ENCODE measurements around the gene C20orf144.
A peak's percentile ranks its signal among the peaks of the same experiment; 100 is the strongest.

Gene C20orf144

DNA sequence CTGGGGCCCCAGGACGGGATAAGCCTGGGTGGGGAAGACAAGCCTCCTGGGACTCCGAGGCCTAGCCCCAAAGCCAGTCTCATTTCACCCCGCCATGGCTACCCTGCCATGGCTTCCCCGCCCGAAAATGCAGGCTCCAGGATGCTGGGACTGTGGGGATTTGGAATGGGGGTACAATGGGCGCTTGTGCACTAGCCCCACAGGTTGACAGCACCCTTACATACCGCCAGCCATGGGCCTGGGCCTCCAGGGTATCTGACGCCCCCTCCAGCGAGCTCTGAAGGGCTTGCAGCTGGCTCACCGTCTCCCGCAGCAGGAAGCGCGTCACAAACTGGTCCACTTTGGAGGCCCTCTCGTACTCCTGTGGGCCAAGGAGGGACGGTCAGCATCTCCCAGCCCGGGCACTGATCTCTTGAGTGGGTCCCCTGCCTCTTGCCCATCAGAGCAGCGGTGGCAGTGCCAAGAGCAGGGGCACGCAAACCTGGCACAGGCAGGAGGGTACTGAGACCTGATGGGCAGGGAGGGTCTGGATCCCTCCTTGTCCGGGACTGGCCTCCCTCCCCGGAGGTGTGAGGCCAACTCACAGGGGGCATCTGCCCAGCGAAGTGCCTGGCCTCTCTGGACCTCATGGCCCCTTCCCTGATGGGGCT is 2.0 kb upstream of the C20orf144 start:
- Histone ChIP-seq H3K4me1 (ENCODE audit: control insufficient read depth, insufficient read depth, low read length) (peaks cover 28% of the 10 kb centered on the region), H3K4me3 (ENCODE audit: low read length) (no peak overlapping the region), H3K36me3 (ENCODE audit: control insufficient read depth, insufficient read depth, low read length) (no peaks in the 10 kb centered on the region), H3K9ac (ENCODE audit: low read length) (no peak overlapping the region), H3K27me3 (ENCODE audit: control insufficient read depth, insufficient read depth, low read length) (no peaks in the 10 kb centered on the region), H3K9me3 (ENCODE audit: control insufficient read depth, low read length) (no peaks in the 10 kb centered on the region)

GRCh38 chr20:33660685-33661058 is 1.5 kb upstream of the C20orf144 start:
- peaks cover 27% of the 10 kb centered on the region for H3K4me1 ChIP-seq (ENCODE audit: control insufficient read depth, insufficient read depth, low read length)
- H3K9me3 ChIP-seq (ENCODE audit: control insufficient read depth, low read length) = no peaks in the 10 kb centered on the region
- H3K36me3 ChIP-seq (ENCODE audit: control insufficient read depth, insufficient read depth, low read length) = no peaks in the 10 kb centered on the region
- H3K9ac ChIP-seq (ENCODE audit: low read length) = no peak overlapping the region
- no peaks in the 10 kb centered on the region for H3K27me3 ChIP-seq (ENCODE audit: control insufficient read depth, insufficient read depth, low read length)
- no peak overlapping the region for H3K4me3 ChIP-seq (ENCODE audit: low read length)

DNA sequence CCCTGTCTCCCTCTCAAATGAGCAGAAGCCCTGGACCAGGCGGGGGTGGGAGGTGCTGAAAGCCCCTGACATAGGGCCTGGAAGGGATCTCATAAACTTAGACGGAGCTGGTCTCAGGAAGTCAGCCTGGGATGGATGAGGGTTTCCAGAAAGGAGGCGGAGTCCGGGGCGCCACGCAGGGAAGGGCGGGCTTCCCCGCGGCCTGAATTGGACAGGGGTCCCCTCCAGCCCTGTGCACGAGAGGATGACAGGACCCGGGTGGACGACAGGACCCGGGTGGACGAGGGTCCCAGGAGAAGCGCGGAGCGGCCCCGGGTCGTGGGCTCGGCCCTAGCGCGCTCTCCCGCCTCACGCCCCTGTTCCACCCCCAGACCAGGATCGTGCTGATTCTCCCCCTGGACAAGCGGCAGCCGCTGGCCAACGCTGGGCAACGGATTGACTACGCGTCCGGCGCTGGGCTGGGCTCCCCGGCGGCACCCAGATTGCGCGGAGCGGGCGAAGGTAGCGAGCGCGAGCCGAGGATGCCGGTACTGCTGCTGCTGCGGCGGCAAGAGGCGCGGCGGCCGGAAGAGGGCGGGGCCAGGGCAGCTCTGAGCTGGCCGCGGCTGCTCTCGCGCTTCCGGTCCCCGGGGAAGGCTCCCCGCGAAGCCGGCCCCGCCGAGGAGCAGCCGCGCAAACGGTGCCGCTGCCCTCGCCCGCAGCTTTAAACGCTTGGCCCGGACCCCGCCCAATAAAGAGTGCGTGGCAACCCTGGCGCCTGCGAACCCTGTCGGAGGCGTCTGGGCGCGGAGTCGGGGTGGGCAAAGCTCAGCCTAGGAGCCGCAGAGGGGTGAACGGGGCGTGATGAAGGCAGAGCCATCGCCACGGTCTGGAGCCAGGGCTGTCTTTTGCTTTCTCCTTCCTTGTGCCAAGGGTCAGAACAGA is 1.3 kb downstream of the C20orf144 start:
- H3K4me3 ChIP-seq (ENCODE audit: low read length) = peak overlapping the region; percentile 62
- no peaks in the 10 kb centered on the region for H3K27me3 ChIP-seq (ENCODE audit: control insufficient read depth, insufficient read depth, low read length)
- no peaks in the 10 kb centered on the region for H3K9me3 ChIP-seq (ENCODE audit: control insufficient read depth, low read length)
- H3K9ac ChIP-seq (ENCODE audit: low read length) = peak overlapping the region; percentile 86
- no peaks in the 10 kb centered on the region for H3K36me3 ChIP-seq (ENCODE audit: control insufficient read depth, insufficient read depth, low read length)
- H3K4me1 ChIP-seq (ENCODE audit: control insufficient read depth, insufficient read depth, low read length) = peaks cover 31% of the 10 kb centered on the region

DNA sequence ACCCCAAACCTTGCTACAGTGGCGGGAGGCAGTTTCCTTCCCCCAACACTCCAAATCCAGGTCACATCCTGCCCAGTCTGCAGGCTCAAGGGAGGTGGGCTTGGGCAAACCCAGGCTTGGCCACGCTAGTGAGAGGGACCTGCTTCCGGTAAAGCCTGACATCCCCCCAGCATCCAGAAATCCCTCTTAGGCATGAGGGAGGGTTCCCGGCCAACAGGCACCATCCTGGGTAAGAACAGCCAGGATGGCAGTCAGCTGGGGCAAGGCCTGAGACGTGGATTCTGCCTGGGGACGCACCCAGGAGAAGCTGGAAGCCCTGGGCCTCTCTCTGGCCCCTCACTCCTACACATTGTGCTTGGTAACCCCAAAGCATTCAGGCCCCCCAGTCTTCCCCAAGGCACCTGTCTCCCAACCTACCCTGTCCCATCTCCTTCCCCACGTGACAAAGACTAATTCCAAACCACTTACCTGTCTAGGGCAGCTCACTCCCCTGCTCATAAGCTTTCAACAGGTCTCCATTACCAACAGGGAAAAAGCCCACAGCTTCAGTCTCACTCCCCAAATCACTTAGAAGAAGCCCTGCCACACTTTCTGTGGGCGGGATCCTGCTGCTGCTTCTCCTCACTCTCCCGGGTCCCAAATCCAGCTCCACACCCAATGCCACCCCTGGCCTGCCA is 2.1 kb downstream of the C20orf144 start:
- peaks cover 31% of the 10 kb centered on the region for H3K4me1 ChIP-seq (ENCODE audit: control insufficient read depth, insufficient read depth, low read length)
- H3K4me3 ChIP-seq (ENCODE audit: low read length) = peak overlapping the region; percentile 62
- H3K27me3 ChIP-seq (ENCODE audit: control insufficient read depth, insufficient read depth, low read length) = no peaks in the 10 kb centered on the region
- H3K9ac ChIP-seq (ENCODE audit: low read length) = peak overlapping the region; percentile 86
- no peaks in the 10 kb centered on the region for H3K9me3 ChIP-seq (ENCODE audit: control insufficient read depth, low read length)
- no peaks in the 10 kb centered on the region for H3K36me3 ChIP-seq (ENCODE audit: control insufficient read depth, insufficient read depth, low read length)

DNA sequence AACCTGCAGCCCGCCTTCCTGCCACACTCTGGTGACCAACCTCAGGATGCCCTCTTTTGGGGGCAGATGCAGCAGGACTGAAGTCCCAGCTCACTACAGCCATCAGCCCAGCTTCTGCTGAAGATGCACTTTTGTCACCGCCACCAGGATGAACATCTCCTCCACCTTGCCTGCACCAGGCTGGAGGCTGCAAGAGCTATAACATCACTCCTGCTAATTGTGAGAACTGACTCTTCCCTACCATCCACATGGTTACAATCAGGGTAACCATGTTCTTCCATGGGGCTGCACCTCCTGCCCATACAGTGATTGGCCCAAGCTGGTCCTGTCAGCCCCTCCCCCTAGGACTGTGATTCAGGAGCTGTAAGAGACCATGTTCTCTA is 2.6 kb downstream of the C20orf144 start:
- no peaks in the 10 kb centered on the region for H3K36me3 ChIP-seq (ENCODE audit: control insufficient read depth, insufficient read depth, low read length)
- no peak overlapping the region for H3K9ac ChIP-seq (ENCODE audit: low read length)
- H3K4me3 ChIP-seq (ENCODE audit: low read length) = no peak overlapping the region
- H3K4me1 ChIP-seq (ENCODE audit: control insufficient read depth, insufficient read depth, low read length) = peaks cover 31% of the 10 kb centered on the region
- H3K9me3 ChIP-seq (ENCODE audit: control insufficient read depth, low read length) = no peaks in the 10 kb centered on the region
- no peaks in the 10 kb centered on the region for H3K27me3 ChIP-seq (ENCODE audit: control insufficient read depth, insufficient read depth, low read length)

GRCh38 chr20:33666293-33667244 is 4.4 kb downstream of the C20orf144 start, which contains the start of gene ACTL10:
Gene ACTL10, plus strand, starts transcription at chr20:33666943. Its CDS starts 555 bp downstream, at chr20:33667498.
- peaks cover 7% of the 10 kb centered on the region for H3K36me3 ChIP-seq (ENCODE audit: control insufficient read depth, insufficient read depth, low read length)
- H3K9me3 ChIP-seq (ENCODE audit: control insufficient read depth, low read length) = no peaks in the 10 kb centered on the region
- no peak within 1 kb of the TSS for H3K4me3 ChIP-seq (ENCODE audit: low read length)
- peak within 1 kb of the TSS; percentile 70 for H3K9ac ChIP-seq (ENCODE audit: low read length)
- no peaks in the 10 kb centered on the region for H3K27me3 ChIP-seq (ENCODE audit: control insufficient read depth, insufficient read depth, low read length)
- H3K4me1 ChIP-seq (ENCODE audit: control insufficient read depth, insufficient read depth, low read length) = peaks cover 47% of the 10 kb centered on the region

DNA sequence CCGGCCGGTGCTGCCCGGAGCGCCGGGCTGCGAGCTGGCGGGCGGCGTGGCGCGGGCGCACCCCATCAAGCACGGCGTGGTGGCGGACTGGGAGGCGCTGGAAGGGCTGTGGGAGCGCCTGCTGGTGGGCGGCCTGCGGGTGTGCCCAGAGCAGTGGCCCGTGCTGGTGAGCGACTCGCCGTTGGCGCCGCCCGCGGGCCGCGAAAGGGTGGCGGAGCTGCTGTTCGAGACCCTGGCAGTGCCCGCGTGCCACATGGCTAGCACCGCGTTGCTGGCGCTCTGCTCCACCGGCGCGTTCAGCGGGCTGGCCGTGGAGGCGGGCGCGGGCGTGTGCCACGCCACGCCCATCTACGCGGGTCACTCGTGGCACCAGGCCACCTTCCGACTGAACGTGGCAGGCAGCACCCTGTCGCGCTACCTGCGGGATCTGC is 5.1 kb downstream of the C20orf144 start:
- Histone ChIP-seq H3K9ac (ENCODE audit: low read length) (no peak overlapping the region), H3K9me3 (ENCODE audit: control insufficient read depth, low read length) (no peaks in the 10 kb centered on the region), H3K4me3 (ENCODE audit: low read length) (no peak overlapping the region), H3K4me1 (ENCODE audit: control insufficient read depth, insufficient read depth, low read length) (peaks cover 51% of the 10 kb centered on the region), H3K36me3 (ENCODE audit: control insufficient read depth, insufficient read depth, low read length) (peaks cover 8% of the 10 kb centered on the region), H3K27me3 (ENCODE audit: control insufficient read depth, insufficient read depth, low read length) (no peaks in the 10 kb centered on the region)

DNA sequence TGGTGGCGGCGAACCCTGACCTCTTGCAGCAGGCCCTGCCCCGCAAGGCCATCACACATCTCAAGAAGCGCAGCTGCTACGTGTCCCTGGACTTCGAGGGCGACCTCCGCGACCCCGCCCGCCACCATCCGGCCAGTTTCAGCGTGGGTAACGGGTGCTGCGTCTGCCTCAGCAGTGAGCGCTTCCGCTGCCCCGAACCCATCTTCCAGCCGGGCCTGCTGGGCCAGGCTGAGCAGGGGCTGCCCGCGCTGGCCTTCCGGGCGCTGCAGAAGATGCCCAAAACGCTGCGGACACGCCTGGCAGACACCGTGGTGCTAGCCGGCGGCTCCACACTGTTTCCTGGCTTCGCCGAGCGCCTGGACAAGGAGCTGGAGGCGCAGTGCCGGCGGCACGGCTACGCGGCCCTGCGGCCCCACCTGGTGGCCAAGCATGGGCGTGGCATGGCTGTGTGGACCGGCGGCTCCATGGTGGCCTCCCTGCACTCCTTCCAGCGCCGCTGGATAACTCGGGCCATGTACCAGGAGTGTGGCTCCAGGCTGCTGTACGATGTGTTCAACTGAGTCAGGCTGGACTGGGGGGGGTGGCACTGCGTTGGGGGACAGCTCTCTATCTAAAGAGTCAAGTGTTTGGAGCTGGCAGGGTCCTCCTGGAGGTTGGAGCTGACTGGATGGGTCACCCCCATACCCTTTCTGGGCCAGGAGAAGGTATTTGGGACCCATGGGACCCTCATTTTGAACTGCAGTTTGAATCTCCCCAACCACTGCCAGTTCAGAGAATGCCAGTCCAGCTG is 5.7 kb downstream of the C20orf144 start:
- peaks cover 8% of the 10 kb centered on the region for H3K36me3 ChIP-seq (ENCODE audit: control insufficient read depth, insufficient read depth, low read length)
- peak overlapping the region; percentile 5 for H3K9ac ChIP-seq (ENCODE audit: low read length)
- peaks cover 52% of the 10 kb centered on the region for H3K4me1 ChIP-seq (ENCODE audit: control insufficient read depth, insufficient read depth, low read length)
- no peaks in the 10 kb centered on the region for H3K27me3 ChIP-seq (ENCODE audit: control insufficient read depth, insufficient read depth, low read length)
- H3K4me3 ChIP-seq (ENCODE audit: low read length) = no peak overlapping the region
- no peaks in the 10 kb centered on the region for H3K9me3 ChIP-seq (ENCODE audit: control insufficient read depth, low read length)

DNA sequence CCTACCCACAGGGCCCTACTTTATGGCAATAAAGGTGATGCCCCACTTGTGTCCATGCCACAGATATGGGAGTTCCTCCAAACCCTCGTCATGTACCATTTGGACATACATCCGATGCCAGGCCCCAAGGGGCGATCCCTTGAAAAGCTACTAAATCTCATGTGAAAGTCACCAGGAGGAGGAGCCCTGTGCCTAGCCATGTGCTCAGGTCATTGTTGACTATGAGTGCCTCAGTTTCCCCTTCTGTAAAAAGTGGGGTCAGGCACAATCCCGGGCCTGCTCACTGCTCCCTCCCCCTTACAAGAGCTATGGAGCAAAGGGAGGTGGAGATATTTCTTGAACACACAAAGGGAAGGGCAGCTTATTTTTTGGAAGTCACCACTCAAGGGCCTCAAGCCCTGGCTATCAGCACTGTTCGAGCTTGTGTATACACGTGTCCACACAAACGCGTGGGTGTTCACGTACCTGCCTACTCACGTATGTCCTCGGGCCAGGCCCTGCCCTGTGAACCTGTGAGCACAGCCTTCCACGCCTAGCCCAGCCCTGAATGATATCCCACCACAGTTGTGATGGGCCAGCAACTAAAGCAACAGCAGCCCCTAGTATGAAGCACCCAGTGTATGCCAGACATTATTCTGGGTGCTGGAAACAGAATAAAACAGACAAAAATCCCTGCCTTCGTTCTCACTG is 6.5 kb downstream of the C20orf144 start:
- Histone ChIP-seq H3K4me3 (ENCODE audit: low read length) (no peak overlapping the region), H3K9me3 (ENCODE audit: control insufficient read depth, low read length) (no peaks in the 10 kb centered on the region), H3K36me3 (ENCODE audit: control insufficient read depth, insufficient read depth, low read length) (peaks cover 8% of the 10 kb centered on the region), H3K4me1 (ENCODE audit: control insufficient read depth, insufficient read depth, low read length) (peaks cover 56% of the 10 kb centered on the region), H3K27me3 (ENCODE audit: control insufficient read depth, insufficient read depth, low read length) (no peaks in the 10 kb centered on the region), H3K9ac (ENCODE audit: low read length) (peak overlapping the region; percentile 5)

- peaks cover 53% of the 10 kb centered on the region for H3K4me1 ChIP-seq (ENCODE audit: control insufficient read depth, insufficient read depth, low read length)
- H3K9me3 ChIP-seq (ENCODE audit: control insufficient read depth, low read length) = no peaks in the 10 kb centered on the region
- no peak overlapping the region for H3K9ac ChIP-seq (ENCODE audit: low read length)
- peaks cover 8% of the 10 kb centered on the region for H3K36me3 ChIP-seq (ENCODE audit: control insufficient read depth, insufficient read depth, low read length)
- no peak overlapping the region for H3K4me3 ChIP-seq (ENCODE audit: low read length)
- H3K27me3 ChIP-seq (ENCODE audit: control insufficient read depth, insufficient read depth, low read length) = no peaks in the 10 kb centered on the region
Measured at GRCh38 chr20:33669224-33669623, 7.1 kb downstream of the C20orf144 start.
